Heart left ventricle (tissue), 13 donors: ENCODE data around the gene PTCD3.

Experiments used
- CTCF ChIP-seq, 12 donors: fragments of 200-600 bp; sonication (generic) in 4 of 12; IDR thresholded peaks; one replicate each; pipeline versions ENCODE4 v1.5.0 to v1.8.0; 2018 to 2022; ENCODE audit warnings: antibody characterized with exemption in 12 of 12, mild to moderate bottlenecking in 5 of 12
- POLR2A ChIP-seq, 2 donors: fragments of 450-650 bp; IDR thresholded peaks; one replicate each; pipeline ENCODE4 v1.6.1; 2017; ENCODE audit warnings: antibody characterized with exemption in 2 of 2, mild to moderate bottlenecking in 2 of 2, moderate library complexity in 2 of 2
- donor health status: ischemic (EF 13 %, LVEDD 7.1; RV severe dilation, severe dysfunction).
- donor health status: DM: no; HTN: yes; CAD: no.
- donor health status: DM: no; HTN: no; CAD: no.
- donor health status: ischemic (EF 25% LVEDD 6.9; RV normal size, moderate dysfunction).
- donor health status: ischemic (EF 25% LVEDD 5.7; RV mildly dilated, moderate dysfunction).
- donor health status: ischemic (EF 35%, LVEDD 5.7; RV mildly dilated, moderate dysfunction).
- donor health status: nonischemic (EF 11% LVEDD 7.7; RV severe dilation, severe dysfunction).
- donor health status: DM: yes; HTN: yes; CAD: no.
- donor health status: PGD.
- donor health status: ischemic (EF 29% LVEDD 5.4; RV normal size, mild dysfunction).
- donor health status: nonischemic (EF 23%, LVEDD 6.1; RV moderate dilation, normal function).

- TF ChIP-seq CTCF (IDR thresholded peaks at IDR 0.05) = no peak
- no peak for TF ChIP-seq POLR2A (IDR thresholded peaks at IDR 0.05)
Measured at GRCh38 chr2:86123328-86123925, 17.4 kb downstream of the PTCD3 start.
